ENCODE data around the gene CTNNA3. TPM values are rescaled to one million over a fixed set of nuclear protein-coding genes. Genes with fewer than 3 reads are reported as not detected.

CTNNA3 gene
- total and polyA plus RNA-seq, 3 donors from 2014 or later: 17.8 to 19.4 (median 18.3) TPM

GRCh38 chr10:67141300-67141699 lies 554.7 kb downstream of the CTNNA3 start:
- H3K27me3 ChIP-seq: no peaks in the 10 kb centered on the region
- WGBS, 2 donors: 58 to 79% methylated on average over 6 of the region's 6 CpGs
- no peaks in the 10 kb centered on the region for H3K36me3 ChIP-seq (ENCODE audit: low read depth, missing control alignments)
- no peak overlapping the region for H3K4me3 ChIP-seq
- no peak for TF ChIP-seq CTCF (IDR thresholded peaks at IDR 0.05)
- TF ChIP-seq POLR2A (IDR thresholded peaks at IDR 0.05): no peak
- no peaks in the 10 kb centered on the region for H3K4me1 ChIP-seq
- intact Hi-C loops (cut with DNase I; ENCODE audit: low total_unique reads): no loop called here
- DNase-seq: no peak
- no peaks in the 10 kb centered on the region for H3K9me3 ChIP-seq
- no peak overlapping the region for H3K27ac ChIP-seq

- DNase-seq: no peak
- 62 to 70% methylated on average over 2 of the region's 2 CpGs for WGBS, 2 donors
- Histone ChIP-seq H3K4me1 (no peaks in the 10 kb centered on the region), H3K27ac (no peak overlapping the region), H3K4me3 (no peak overlapping the region), H3K27me3 (no peaks in the 10 kb centered on the region), H3K36me3 (ENCODE audit: low read depth, missing control alignments) (no peaks in the 10 kb centered on the region), H3K9me3 (no peaks in the 10 kb centered on the region)
- TF ChIP-seq CTCF (IDR thresholded peaks at IDR 0.05): no peak
- no peak for TF ChIP-seq POLR2A (IDR thresholded peaks at IDR 0.05)
- intact Hi-C loops (cut with DNase I; ENCODE audit: low total_unique reads): no loop called here
Measured at GRCh38 chr10:67140641-67141040, 555.4 kb downstream of the CTNNA3 start.

GRCh38 chr10:67127441-67127840 lies 568.6 kb downstream of the CTNNA3 start:
- H3K4me3 ChIP-seq: no peak overlapping the region
- intact Hi-C loops (cut with DNase I; ENCODE audit: low total_unique reads): no loop called here
- 81 to 88% methylated on average over 2 of the region's 2 CpGs for WGBS, 2 donors
- H3K4me1 ChIP-seq: no peaks in the 10 kb centered on the region
- no peak for TF ChIP-seq POLR2A (IDR thresholded peaks at IDR 0.05)
- H3K36me3 ChIP-seq (ENCODE audit: low read depth, missing control alignments): no peaks in the 10 kb centered on the region
- H3K27ac ChIP-seq: no peak overlapping the region
- DNase-seq: no peak
- H3K27me3 ChIP-seq: no peaks in the 10 kb centered on the region
- H3K9me3 ChIP-seq: no peaks in the 10 kb centered on the region

- no peak overlapping the region for H3K27ac ChIP-seq
- no peaks in the 10 kb centered on the region for H3K4me1 ChIP-seq
- WGBS, 2 donors: 40 to 45% methylated on average over 1 of the region's 1 CpG
- intact Hi-C loops (cut with DNase I; ENCODE audit: low total_unique reads): no loop called here
- H3K36me3 ChIP-seq (ENCODE audit: low read depth, missing control alignments): no peaks in the 10 kb centered on the region
- TF ChIP-seq POLR2A (IDR thresholded peaks at IDR 0.05): no peak
- no peak for DNase-seq
- no peak overlapping the region for H3K4me3 ChIP-seq
- no peaks in the 10 kb centered on the region for H3K9me3 ChIP-seq
- no peaks in the 10 kb centered on the region for H3K27me3 ChIP-seq
Measured at GRCh38 chr10:67119651-67120050, 576.3 kb downstream of the CTNNA3 start.

- DNase-seq: no peak
- Histone ChIP-seq H3K4me1 (no peaks in the 10 kb centered on the region), H3K27me3 (no peaks in the 10 kb centered on the region), H3K4me3 (no peak overlapping the region), H3K27ac (no peak overlapping the region), H3K36me3 (ENCODE audit: low read depth, missing control alignments) (no peaks in the 10 kb centered on the region), H3K9me3 (no peaks in the 10 kb centered on the region)
- intact Hi-C loops (cut with DNase I; ENCODE audit: low total_unique reads): no loop called here
- TF ChIP-seq POLR2A (IDR thresholded peaks at IDR 0.05): no peak
- TF ChIP-seq CTCF (IDR thresholded peaks at IDR 0.05): no peak
- 59 to 79% methylated on average over 1 of the region's 1 CpG for WGBS, 2 donors
Measured at GRCh38 chr10:67115972-67116371, 580.0 kb downstream of the CTNNA3 start.

- intact Hi-C loops (cut with DNase I; ENCODE audit: low total_unique reads): no loop called here
- H3K4me1 ChIP-seq: no peaks in the 10 kb centered on the region
- no peaks in the 10 kb centered on the region for H3K27me3 ChIP-seq
- no peaks in the 10 kb centered on the region for H3K9me3 ChIP-seq
- WGBS, 2 donors: 80 to 96% methylated on average over 2 of the region's 2 CpGs
- no peak overlapping the region for H3K4me3 ChIP-seq
- no peaks in the 10 kb centered on the region for H3K36me3 ChIP-seq (ENCODE audit: low read depth, missing control alignments)
- TF ChIP-seq CTCF (IDR thresholded peaks at IDR 0.05) (no peak), POLR2A (IDR thresholded peaks at IDR 0.05) (no peak)
- no peak for DNase-seq
- no peak overlapping the region for H3K27ac ChIP-seq
Measured at GRCh38 chr10:67114945-67115344, 581.0 kb downstream of the CTNNA3 start.

All from testis (tissue), 3 donors.